Gastrocnemius medialis (tissue), 4 donors: ENCODE data around the gene PRG3. TPM values are rescaled to one million over a fixed set of nuclear protein-coding genes. Genes with fewer than 3 reads are reported as not detected.

Experiments
- ATAC-seq, 2 donors: fragments of 150-250 bp; one replicate each; pipeline ENCODE4 v1.9.1; 2016
- DNase-seq, 2 donors: peaks; one replicate each; pipeline ENCODE4 v3.0.0-alpha.2; 2019
- H3K27ac ChIP-seq, 4 donors: fragments of 200-600 bp; sonication (generic); 1 replicate in 1 of 4; 2 replicates in 3 of 4; pipeline ENCODE4 v1.5.1; 2016 to 2018; ENCODE audit warnings: mild to moderate bottlenecking in 2 of 4, moderate library complexity in 1 of 4
- H3K27me3 ChIP-seq, 3 donors: fragments of 200-600 bp; sonication (generic) in 2 of 3; 1 replicate in 1 of 3; 2 replicates in 2 of 3; pipeline versions ENCODE4 v1.5.1 to v1.6.0; 2016 to 2019; ENCODE audit warnings: mild to moderate bottlenecking in 1 of 3, moderate library complexity in 1 of 3
- H3K36me3 ChIP-seq, 2 donors: fragments of 200-600 bp; sonication (generic) in 1 of 2; one replicate each; pipeline ENCODE4 v1.5.1; 2017 to 2018
- H3K4me1 ChIP-seq, 2 donors: fragments of 200-600 bp; sonication (generic) in 1 of 2; one replicate each; pipeline ENCODE4 v1.5.1; 2016 to 2017; ENCODE audit warnings: mild to moderate bottlenecking in 2 of 2
- H3K4me3 ChIP-seq, 4 donors: fragments of 200-600 bp; sonication (generic) in 3 of 4; 1 replicate in 1 of 4; 2 replicates in 3 of 4; pipeline ENCODE4 v1.5.1; 2016 to 2019; ENCODE audit warnings: mild to moderate bottlenecking in 2 of 4
- H3K9me3 ChIP-seq, 3 donors: fragments of 200-600 bp; sonication (generic) in 2 of 3; 1 replicate in 1 of 3; 2 replicates in 2 of 3; pipeline ENCODE4 v1.5.1; 2016 to 2019
- POLR2A ChIP-seq, 2 donors: fragments of 450-650 bp; IDR thresholded peaks; one replicate each; pipeline ENCODE4 v1.6.1; 2017; ENCODE audit warnings: antibody characterized with exemption in 2 of 2, mild to moderate bottlenecking in 2 of 2, moderate library complexity in 2 of 2
- in situ Hi-C, 4 donors: fragments of 200-750 bp; cut with MboI; loops; one replicate each; pipeline versions ENCODE4 v1.15.0 to v1.8.0; 2017; ENCODE audit warnings: low sequenced_read_pairs in 4 of 4
- intact Hi-C: fragments of 100-400 bp; cut with DNase I; formaldehyde crosslinking; loops from one replicate; pipeline ENCODE4 v1.15.1; 2023; ENCODE audit warnings: low total_unique reads
- total RNA-seq, 4 donors: library from RNA; depleted of rRNA; stranded (reverse); fragments of >200 nt; gene quantifications; one replicate each; pipeline versions ENCODE4 v1.1.0 to v1.2.3, GENCODE V29; 2016
- TF ChIP-seq, protein P1 (sequence below), 5 experiments: fragments of 450-650 bp in 3 of 5; fragments of 200-600 bp in 2 of 5; sonication (generic) in 2 of 5; IDR thresholded peaks in 4 of 5; conservative IDR thresholded peaks in 1 of 5; 1 replicate in 4 of 5; 2 replicates in 1 of 5; pipeline ENCODE4 v1.5.1; 2016 to 2019; ENCODE audit warnings: antibody characterized with exemption in 5 of 5, mild to moderate bottlenecking in 3 of 5, moderate library complexity in 3 of 5

Gene PRG3
- total RNA-seq, 4 donors from 2014 or later: not detected

DNA sequence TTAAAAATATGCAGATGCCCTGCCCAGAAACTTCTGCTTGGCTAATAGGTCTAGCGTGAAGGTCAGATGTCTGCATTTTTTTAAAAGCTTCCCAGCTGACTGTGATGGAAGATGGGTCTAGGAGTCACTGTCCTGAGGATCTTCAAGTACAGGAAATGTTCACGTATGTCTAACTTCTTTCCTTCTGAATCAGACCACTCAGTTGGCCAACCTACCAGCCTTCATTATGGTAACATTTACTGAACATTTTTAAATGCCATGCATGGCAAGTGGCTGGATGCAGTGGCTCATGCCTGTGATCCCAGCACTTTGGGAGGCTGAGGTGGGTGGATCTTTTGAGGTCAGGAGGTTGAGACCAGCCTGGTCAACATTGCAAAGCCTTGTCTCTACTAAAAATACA, 10.6 kb upstream of the PRG3 start:
- TF ChIP-seq POLR2A (IDR thresholded peaks at IDR 0.05): no peak
- TF ChIP-seq, protein P1, sequence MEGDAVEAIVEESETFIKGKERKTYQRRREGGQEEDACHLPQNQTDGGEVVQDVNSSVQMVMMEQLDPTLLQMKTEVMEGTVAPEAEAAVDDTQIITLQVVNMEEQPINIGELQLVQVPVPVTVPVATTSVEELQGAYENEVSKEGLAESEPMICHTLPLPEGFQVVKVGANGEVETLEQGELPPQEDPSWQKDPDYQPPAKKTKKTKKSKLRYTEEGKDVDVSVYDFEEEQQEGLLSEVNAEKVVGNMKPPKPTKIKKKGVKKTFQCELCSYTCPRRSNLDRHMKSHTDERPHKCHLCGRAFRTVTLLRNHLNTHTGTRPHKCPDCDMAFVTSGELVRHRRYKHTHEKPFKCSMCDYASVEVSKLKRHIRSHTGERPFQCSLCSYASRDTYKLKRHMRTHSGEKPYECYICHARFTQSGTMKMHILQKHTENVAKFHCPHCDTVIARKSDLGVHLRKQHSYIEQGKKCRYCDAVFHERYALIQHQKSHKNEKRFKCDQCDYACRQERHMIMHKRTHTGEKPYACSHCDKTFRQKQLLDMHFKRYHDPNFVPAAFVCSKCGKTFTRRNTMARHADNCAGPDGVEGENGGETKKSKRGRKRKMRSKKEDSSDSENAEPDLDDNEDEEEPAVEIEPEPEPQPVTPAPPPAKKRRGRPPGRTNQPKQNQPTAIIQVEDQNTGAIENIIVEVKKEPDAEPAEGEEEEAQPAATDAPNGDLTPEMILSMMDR (IDR thresholded peaks at IDR 0.05 in 4 of 5, conservative IDR thresholded peaks at IDR 0.05 in 1 of 5): no peak
- intact Hi-C loops: no loop called here
- no peak for DNase-seq
- no peak for ATAC-seq
- H3K4me1 ChIP-seq: peaks cover 7 to 8% of the 10 kb centered on the region in 2 donors
- H3K27me3 ChIP-seq: no peaks in the 10 kb centered on the region
- no peak overlapping the region for H3K27ac ChIP-seq
- no peak overlapping the region for H3K4me3 ChIP-seq
- H3K36me3 ChIP-seq: no peaks in the 10 kb centered on the region
- H3K9me3 ChIP-seq: no peaks in the 10 kb centered on the region
- in situ Hi-C loops: no loop called here

DNA sequence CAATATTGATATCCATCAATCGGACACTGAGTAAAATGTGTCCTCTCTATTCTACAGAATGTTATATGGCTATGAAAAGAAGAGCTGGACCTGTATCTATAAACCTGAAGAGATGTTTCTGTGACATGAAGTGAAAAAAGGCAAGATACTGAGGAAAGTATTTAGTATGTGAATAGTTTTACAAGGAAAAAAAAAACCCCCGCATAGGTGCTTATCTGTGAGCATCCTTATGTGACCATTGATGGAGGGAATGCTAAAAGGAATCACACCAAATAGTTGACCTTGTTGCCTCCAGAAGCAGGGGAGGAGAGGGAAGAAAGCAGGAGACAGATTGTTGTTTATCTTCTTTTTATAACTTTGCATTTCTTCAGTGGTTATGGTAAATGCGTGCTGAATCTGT, 10.2 kb upstream of the PRG3 start:
- no peak for DNase-seq
- Histone ChIP-seq H3K27ac (no peak overlapping the region), H3K27me3 (no peaks in the 10 kb centered on the region), H3K4me1 (peaks cover 11% of the 10 kb centered on the region in 2 donors), H3K9me3 (no peaks in the 10 kb centered on the region), H3K36me3 (no peaks in the 10 kb centered on the region), H3K4me3 (no peak overlapping the region)
- TF ChIP-seq, protein P1 (IDR thresholded peaks at IDR 0.05 in 4 of 5, conservative IDR thresholded peaks at IDR 0.05 in 1 of 5): no peak
- TF ChIP-seq POLR2A (IDR thresholded peaks at IDR 0.05): no peak
- intact Hi-C loops (no loop called here), in situ Hi-C loops (no loop called here)
- no peak for ATAC-seq

DNA sequence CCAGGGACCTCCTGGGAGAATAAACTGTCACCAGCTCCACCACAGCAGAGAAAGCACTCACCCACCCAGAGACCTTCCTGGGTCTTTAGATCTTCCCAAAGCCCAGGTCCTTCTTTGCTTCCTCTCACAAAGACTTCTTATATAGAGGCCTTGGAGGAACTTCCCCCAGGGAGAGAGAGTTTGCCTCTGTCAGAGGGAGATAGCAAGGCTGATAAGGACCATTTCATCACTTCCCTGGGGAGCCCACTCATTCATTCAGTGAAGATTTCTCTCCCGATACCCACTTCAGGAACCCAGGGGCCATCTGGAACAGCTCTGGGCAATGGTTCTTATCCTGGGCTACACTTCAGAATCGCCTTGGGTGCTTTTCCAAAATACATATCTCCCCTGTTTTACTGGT, 9.6 kb upstream of the PRG3 start, which contains the start of gene PRG2:
Gene PRG2 (minus strand): TSS at position 116 of the 400 bp plus-strand sequence. CDS start 706 bp downstream, outside the sequence.
- peaks cover 14 to 16% of the 10 kb centered on the region in 2 donors for H3K4me1 ChIP-seq
- H3K27me3 ChIP-seq: no peaks in the 10 kb centered on the region
- ATAC-seq (no peak), DNase-seq (no peak)
- in situ Hi-C loops (no loop called here), intact Hi-C loops (no loop called here)
- no peak for TF ChIP-seq POLR2A (IDR thresholded peaks at IDR 0.05)
- TF ChIP-seq, protein P1 (IDR thresholded peaks at IDR 0.05 in 4 of 5, conservative IDR thresholded peaks at IDR 0.05 in 1 of 5): no peak
- H3K4me3 ChIP-seq: no peak within 1 kb of the TSS
- no peaks in the 10 kb centered on the region for H3K9me3 ChIP-seq
- no peak within 1 kb of the TSS for H3K27ac ChIP-seq
- no peaks in the 10 kb centered on the region for H3K36me3 ChIP-seq

GRCh38 chr11:57387289-57388030, 6.5 kb upstream of the PRG3 start:
- Histone ChIP-seq H3K9me3 (no peaks in the 10 kb centered on the region), H3K27ac (peak overlapping the region in 2 of 4 donors; percentile 46 to 64), H3K27me3 (no peaks in the 10 kb centered on the region), H3K4me3 (no peak overlapping the region), H3K36me3 (no peaks in the 10 kb centered on the region), H3K4me1 (peaks cover 14 to 16% of the 10 kb centered on the region in 2 donors)
- in situ Hi-C loops (no loop called here), intact Hi-C loops (no loop called here)
- peak in 1 of 2 donors; percentile 16 for ATAC-seq
- TF ChIP-seq POLR2A (IDR thresholded peaks at IDR 0.05): no peak
- TF ChIP-seq, protein P1 (IDR thresholded peaks at IDR 0.05 in 4 of 5, conservative IDR thresholded peaks at IDR 0.05 in 1 of 5): peak in 1 of 5 experiments; percentile 15
- no peak for DNase-seq
